Tongue (tissue), 2 donors: Measurements from ENCODE around the gene ROBO2. TPM values are rescaled to one million over a fixed set of nuclear protein-coding genes. Genes with fewer than 3 reads are reported as not detected.
A peak's percentile ranks its signal among the peaks of the same experiment; 100 is the strongest.

Experiments used
- DNase-seq: peaks from one replicate; pipeline ENCODE4 v3.0.0-alpha.2; 2015
- total RNA-seq: library from RNA; depleted of rRNA; stranded (reverse); fragments of >200 nt; gene quantifications from one replicate; pipeline ENCODE4 v1.2.3, GENCODE V29; 2014

Gene ROBO2
- 22.1 TPM for total RNA-seq

- peak; percentile 84 for DNase-seq
Observed at GRCh38 chr3:77039606-77040171, at the start of gene ROBO2. TSS of gene ROBO2 (plus strand) at chr3:77040099. CDS start at chr3:77040786, 687 bp downstream.

- DNase-seq = no peak
Observed at GRCh38 chr3:76990606-76991005, 49.3 kb upstream of the ROBO2 start.

DNA sequence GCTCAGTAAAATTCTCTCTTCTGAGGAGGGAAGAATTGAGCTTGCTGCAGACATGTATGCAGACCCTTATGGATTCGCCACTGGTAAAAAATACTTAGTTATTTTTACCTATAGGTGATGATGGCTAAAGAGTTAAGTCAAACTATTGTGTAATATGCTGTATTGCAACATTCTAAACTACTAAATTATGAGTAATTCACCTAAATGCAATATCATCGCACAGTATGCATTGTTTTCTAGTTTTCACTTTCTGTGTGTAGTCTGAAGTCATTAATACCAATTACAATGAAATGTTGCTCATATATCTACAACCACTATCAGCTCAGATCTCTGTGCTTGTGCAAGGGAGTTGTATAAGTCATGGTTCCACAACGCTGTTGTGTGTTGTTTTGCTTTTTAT is 48.7 kb upstream of the ROBO2 start:
- DNase-seq = no peak

DNA sequence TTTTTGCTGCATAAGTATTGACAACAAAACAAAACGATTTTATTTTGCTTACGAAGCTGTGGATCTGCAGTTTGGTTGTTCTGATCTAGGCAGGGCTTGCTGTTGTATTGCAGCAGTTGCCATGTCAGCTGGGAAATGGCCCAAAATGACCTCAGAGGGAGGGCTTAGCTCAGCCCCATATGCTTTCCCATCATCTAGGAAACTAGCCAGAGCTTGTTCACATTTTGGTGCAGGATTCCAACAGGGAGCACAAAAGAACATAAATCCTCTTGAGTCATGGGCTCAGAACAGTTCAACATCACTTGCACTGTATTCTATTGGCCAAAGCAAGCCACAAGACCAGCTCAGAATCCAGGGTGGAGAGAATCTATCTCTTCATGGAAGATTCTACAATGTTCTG is 42.2 kb upstream of the ROBO2 start:
- DNase-seq = peak; percentile 5

- no peak for DNase-seq
Observed at GRCh38 chr3:76998555-76998954, 41.3 kb upstream of the ROBO2 start.

GRCh38 chr3:77001062-77001701 is 38.7 kb upstream of the ROBO2 start:
- DNase-seq = no peak

DNA sequence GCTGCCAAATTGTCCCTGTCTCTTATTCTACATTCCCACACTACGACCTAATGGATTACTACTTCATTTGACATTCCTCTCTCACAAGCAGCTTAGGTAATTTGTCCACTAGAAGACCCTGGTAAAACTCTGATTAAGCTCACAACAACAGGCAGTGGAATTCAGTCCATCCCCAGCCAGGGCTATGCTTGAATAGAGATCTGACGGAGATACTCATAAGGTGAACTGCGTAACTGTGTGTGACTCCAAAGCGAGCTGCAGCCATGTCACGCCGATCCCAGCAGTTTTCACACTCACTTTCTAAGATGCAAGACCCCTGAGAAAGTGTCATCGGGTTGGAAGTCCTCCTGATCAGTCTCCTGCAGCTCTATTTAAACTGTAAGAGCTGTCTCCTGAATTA is 25.7 kb upstream of the ROBO2 start:
- no peak for DNase-seq

DNA sequence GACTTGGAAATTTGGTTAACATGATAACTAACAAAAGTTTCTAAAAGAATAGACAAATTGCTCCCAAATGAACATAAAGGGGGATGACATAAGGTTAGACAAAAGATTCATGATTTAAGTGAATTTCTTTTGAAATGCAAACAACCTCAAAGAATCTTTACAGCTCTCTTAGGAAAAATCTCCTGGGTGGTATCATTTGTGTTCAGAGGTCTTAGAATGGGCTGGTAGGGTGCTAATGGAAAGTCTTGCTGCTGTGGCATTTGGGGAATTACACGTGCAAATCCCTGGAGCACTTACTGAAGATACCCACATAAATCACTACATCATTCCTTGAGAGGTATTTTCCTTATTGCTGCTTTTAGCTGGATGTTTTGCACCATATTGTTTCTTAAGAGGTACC is 14.4 kb upstream of the ROBO2 start:
- no peak for DNase-seq

- DNase-seq = no peak
Observed at GRCh38 chr3:77026904-77027634, 12.8 kb upstream of the ROBO2 start.

- DNase-seq = no peak
Observed at GRCh38 chr3:77028005-77028404, 11.9 kb upstream of the ROBO2 start.

- peak; percentile 95 for DNase-seq
Observed at GRCh38 chr3:77038468-77038929, 1.4 kb upstream of the ROBO2 start.

- peak; percentile 65 for DNase-seq
Observed at GRCh38 chr3:77038930-77039605, 831 bp upstream of the ROBO2 start.

- no peak for DNase-seq
Observed at GRCh38 chr3:77040216-77040615, 317 bp downstream of the ROBO2 start.

GRCh38 chr3:77040926-77041722 is 1.2 kb downstream of the ROBO2 start:
- DNase-seq = peak; percentile 17

DNA sequence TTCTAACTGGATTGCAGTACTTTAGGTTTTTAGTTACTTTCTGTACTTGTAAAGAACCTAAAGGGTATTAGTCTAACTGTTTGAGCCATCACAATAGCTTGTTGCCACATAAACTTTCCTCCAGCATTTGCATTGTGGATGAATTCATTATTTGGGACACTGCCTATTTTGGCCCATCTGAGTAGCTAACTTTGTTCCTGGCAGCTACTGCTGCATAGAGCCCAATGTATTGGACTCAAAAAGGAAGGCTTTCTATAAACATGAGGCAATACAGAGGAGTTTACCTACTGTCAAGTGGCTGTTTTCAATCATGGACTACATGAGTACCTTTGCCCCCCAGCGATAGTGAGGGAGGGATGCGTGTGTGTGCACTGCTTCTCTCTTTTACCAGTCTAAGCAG is 1.9 kb downstream of the ROBO2 start:
- peak; percentile 19 for DNase-seq

GRCh38 chr3:77042343-77042742 is 2.4 kb downstream of the ROBO2 start:
- DNase-seq = no peak

GRCh38 chr3:77042882-77043281 is 3.0 kb downstream of the ROBO2 start:
- DNase-seq = peak; percentile 47

GRCh38 chr3:77045686-77046085 is 5.8 kb downstream of the ROBO2 start:
- no peak for DNase-seq

GRCh38 chr3:77048186-77048585 is 8.3 kb downstream of the ROBO2 start:
- DNase-seq = no peak

GRCh38 chr3:77051591-77051990 is 11.7 kb downstream of the ROBO2 start:
- no peak for DNase-seq

GRCh38 chr3:77052051-77052501 is 12.2 kb downstream of the ROBO2 start:
- no peak for DNase-seq
